ENCODE results near the gene ASS1.

The ASS1 gene

DNA sequence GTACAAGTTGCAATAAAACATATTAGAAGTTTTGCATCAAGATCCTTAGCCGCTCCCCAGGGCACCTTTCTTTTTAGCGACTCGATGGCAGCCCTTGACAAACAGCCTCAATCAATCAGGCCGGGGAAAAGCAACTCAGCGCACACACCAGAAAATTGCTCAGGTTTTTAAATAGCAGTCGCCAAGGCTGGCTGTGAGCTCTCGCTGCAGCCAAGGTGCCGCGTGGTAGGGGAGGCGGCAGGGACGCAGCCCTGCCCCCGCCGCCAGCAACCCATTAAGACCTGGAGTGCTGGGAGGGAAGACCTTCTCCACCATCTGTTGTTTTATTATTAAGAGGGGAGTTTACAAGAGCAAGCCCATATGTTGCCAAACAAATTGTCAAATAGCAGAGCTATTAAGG is 22.6 kb downstream of the ASS1 start:
- H3K79me2 ChIP-seq (ENCODE audit: low read length): no peaks in the 10 kb centered on the region
- H3K27me3 ChIP-seq (replicated peaks; ENCODE audit: insufficient read depth, low read length): peaks cover 84% of the 10 kb centered on the region
- H3K4me1 ChIP-seq (ENCODE audit: low read length): no peaks in the 10 kb centered on the region
- no peak overlapping the region for H3K9ac ChIP-seq (ENCODE audit: low read length)
- TF ChIP-seq, protein P1, sequence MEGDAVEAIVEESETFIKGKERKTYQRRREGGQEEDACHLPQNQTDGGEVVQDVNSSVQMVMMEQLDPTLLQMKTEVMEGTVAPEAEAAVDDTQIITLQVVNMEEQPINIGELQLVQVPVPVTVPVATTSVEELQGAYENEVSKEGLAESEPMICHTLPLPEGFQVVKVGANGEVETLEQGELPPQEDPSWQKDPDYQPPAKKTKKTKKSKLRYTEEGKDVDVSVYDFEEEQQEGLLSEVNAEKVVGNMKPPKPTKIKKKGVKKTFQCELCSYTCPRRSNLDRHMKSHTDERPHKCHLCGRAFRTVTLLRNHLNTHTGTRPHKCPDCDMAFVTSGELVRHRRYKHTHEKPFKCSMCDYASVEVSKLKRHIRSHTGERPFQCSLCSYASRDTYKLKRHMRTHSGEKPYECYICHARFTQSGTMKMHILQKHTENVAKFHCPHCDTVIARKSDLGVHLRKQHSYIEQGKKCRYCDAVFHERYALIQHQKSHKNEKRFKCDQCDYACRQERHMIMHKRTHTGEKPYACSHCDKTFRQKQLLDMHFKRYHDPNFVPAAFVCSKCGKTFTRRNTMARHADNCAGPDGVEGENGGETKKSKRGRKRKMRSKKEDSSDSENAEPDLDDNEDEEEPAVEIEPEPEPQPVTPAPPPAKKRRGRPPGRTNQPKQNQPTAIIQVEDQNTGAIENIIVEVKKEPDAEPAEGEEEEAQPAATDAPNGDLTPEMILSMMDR (IDR thresholded peaks at IDR 0.05; ENCODE audit: low read length): no peak
- TF ChIP-seq EZH2phosphoT487 (IDR thresholded peaks at IDR 0.05; ENCODE audit: low read length) (no peak), EZH2 (optimal IDR thresholded peaks at IDR 0.05; ENCODE audit: low read depth, low read length) (no peak)
- no peaks in the 10 kb centered on the region for H4K20me1 ChIP-seq (ENCODE audit: insufficient read depth, low read length)
- no peaks in the 10 kb centered on the region for H3K9me3 ChIP-seq (replicated peaks; ENCODE audit: insufficient read depth, low read length)
- H3K27ac ChIP-seq (ENCODE audit: low read length): no peak overlapping the region
- no peak for DNase-seq
- H3K36me3 ChIP-seq (replicated peaks; ENCODE audit: insufficient read depth, low read length): no peaks in the 10 kb centered on the region
- no peak overlapping the region for H3K4me2 ChIP-seq (ENCODE audit: low read depth, low read length)
- no peak overlapping the region for H2AFZ ChIP-seq (ENCODE audit: low read length)
- H3K9me2 ChIP-seq (replicated peaks; ENCODE audit: insufficient read depth, low read length): no peaks in the 10 kb centered on the region
- no peak overlapping the region for H3K4me3 ChIP-seq (ENCODE audit: low read length)
- no peaks in the 10 kb centered on the region for H3F3A ChIP-seq (ENCODE audit: insufficient read depth, low read length)

GRCh38 chr9:130468566-130468965 is 23.8 kb downstream of the ASS1 start:
- no peaks in the 10 kb centered on the region for H3K9me2 ChIP-seq (replicated peaks; ENCODE audit: insufficient read depth, low read length)
- no peak overlapping the region for H3K27ac ChIP-seq (ENCODE audit: low read length)

DNA sequence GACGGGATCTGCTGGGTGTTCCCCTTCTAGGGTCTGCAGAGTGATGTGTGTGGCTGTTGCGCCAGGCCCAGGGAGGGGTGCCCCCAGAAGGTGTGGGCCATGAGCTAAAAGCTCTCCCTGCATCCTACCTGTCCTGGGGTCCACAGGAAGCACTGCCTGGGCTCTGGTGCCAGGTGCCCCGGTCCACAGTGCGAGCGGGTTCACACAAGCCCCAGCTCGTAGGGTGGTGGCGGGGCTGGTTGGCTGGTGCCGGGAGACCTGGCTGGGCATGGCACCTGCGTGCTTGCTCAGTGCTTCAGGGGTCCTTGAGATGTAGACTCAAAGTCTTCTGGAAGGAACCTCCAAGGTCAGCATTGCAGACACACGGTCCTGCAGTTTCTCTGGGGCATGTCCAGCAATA is 25.5 kb downstream of the ASS1 start:
- Histone ChIP-seq H3K4me2 (ENCODE audit: low read depth, low read length) (no peak overlapping the region), H3K27ac (ENCODE audit: low read length) (no peak overlapping the region), H3K4me1 (ENCODE audit: low read length) (no peaks in the 10 kb centered on the region), H3K27me3 (replicated peaks; ENCODE audit: insufficient read depth, low read length) (peaks cover 86% of the 10 kb centered on the region), H3K79me2 (ENCODE audit: low read length) (no peaks in the 10 kb centered on the region), H3K36me3 (replicated peaks; ENCODE audit: insufficient read depth, low read length) (no peaks in the 10 kb centered on the region), H4K20me1 (ENCODE audit: insufficient read depth, low read length) (no peaks in the 10 kb centered on the region), H3K9me2 (replicated peaks; ENCODE audit: insufficient read depth, low read length) (no peaks in the 10 kb centered on the region), H2AFZ (ENCODE audit: low read length) (no peak overlapping the region), H3K9ac (ENCODE audit: low read length) (no peak overlapping the region), H3K4me3 (ENCODE audit: low read length) (no peak overlapping the region), H3K9me3 (replicated peaks; ENCODE audit: insufficient read depth, low read length) (no peaks in the 10 kb centered on the region), H3F3A (ENCODE audit: insufficient read depth, low read length) (no peaks in the 10 kb centered on the region)
- DNase-seq: no peak
- TF ChIP-seq EZH2 (optimal IDR thresholded peaks at IDR 0.05; ENCODE audit: low read depth, low read length): no peak
- TF ChIP-seq, protein P1 (IDR thresholded peaks at IDR 0.05; ENCODE audit: low read length): no peak
- TF ChIP-seq EZH2phosphoT487 (IDR thresholded peaks at IDR 0.05; ENCODE audit: low read length): no peak

More at GRCh38 chr9:130468566-130468965, 23.8 kb downstream of the ASS1 start:
- Histone ChIP-seq H3F3A (ENCODE audit: insufficient read depth, low read length) (no peaks in the 10 kb centered on the region), H3K4me2 (ENCODE audit: low read depth, low read length) (no peak overlapping the region), H3K9me3 (replicated peaks; ENCODE audit: insufficient read depth, low read length) (no peaks in the 10 kb centered on the region), H3K4me3 (ENCODE audit: low read length) (no peak overlapping the region), H4K20me1 (ENCODE audit: insufficient read depth, low read length) (no peaks in the 10 kb centered on the region), H3K36me3 (replicated peaks; ENCODE audit: insufficient read depth, low read length) (no peaks in the 10 kb centered on the region), H3K27me3 (replicated peaks; ENCODE audit: insufficient read depth, low read length) (peaks cover 84% of the 10 kb centered on the region), H3K79me2 (ENCODE audit: low read length) (no peaks in the 10 kb centered on the region), H3K9ac (ENCODE audit: low read length) (no peak overlapping the region), H2AFZ (ENCODE audit: low read length) (no peak overlapping the region), H3K4me1 (ENCODE audit: low read length) (no peaks in the 10 kb centered on the region)
- TF ChIP-seq EZH2phosphoT487 (IDR thresholded peaks at IDR 0.05; ENCODE audit: low read length): no peak
- no peak for TF ChIP-seq EZH2 (optimal IDR thresholded peaks at IDR 0.05; ENCODE audit: low read depth, low read length)
- TF ChIP-seq, protein P1 (IDR thresholded peaks at IDR 0.05; ENCODE audit: low read length): no peak
- no peak for DNase-seq

Data from MM.1S (cell line).